Stimulated activated CD4-positive, alpha-beta T cell treated with anti-CD3 and anti-CD28 coated beads, Interleukin-2, amount 100 ng/mL, for 4 hours (primary cell): ENCODE measurements around the gene MAN1A1.
A peak's percentile ranks its signal among the peaks of the same experiment; 100 is the strongest.
"Not testable (repeated sequence)": the region's sequence is repeated elsewhere in the genome, so short reads cannot be mapped to it uniquely, and the experiment has no call there.

Experiments
- DNase-seq: peaks from one replicate; pipeline ENCODE4 v3.0.0-alpha.2; 2020; ENCODE audit warnings: low read depth

Gene MAN1A1

GRCh38 chr6:119349361-119350201, at the start of gene MAN1A1:
MAN1A1 (minus strand) TSS chr6:119349761; CDS start chr6:119349065, 696 bp downstream.
- DNase-seq, result peak; percentile 84

- no peak for DNase-seq
Observed at GRCh38 chr6:119395192-119395591, 45.6 kb upstream of the MAN1A1 start.

- DNase-seq, result no peak
Observed at GRCh38 chr6:119390247-119390793, 40.8 kb upstream of the MAN1A1 start.

GRCh38 chr6:119385994-119386393, 36.4 kb upstream of the MAN1A1 start:
- DNase-seq, result no peak

GRCh38 chr6:119384444-119384843, 34.9 kb upstream of the MAN1A1 start:
- no peak for DNase-seq

- DNase-seq, result no peak
Observed at GRCh38 chr6:119379809-119380208, 30.2 kb upstream of the MAN1A1 start.

- DNase-seq, result not testable (repeated sequence)
Observed at GRCh38 chr6:119377043-119377442, 27.5 kb upstream of the MAN1A1 start.

- no peak for DNase-seq
Observed at GRCh38 chr6:119370080-119370479, 20.5 kb upstream of the MAN1A1 start.

- no peak for DNase-seq
Observed at GRCh38 chr6:119368921-119369320, 19.4 kb upstream of the MAN1A1 start.

- no peak for DNase-seq
Observed at GRCh38 chr6:119361209-119361608, 11.6 kb upstream of the MAN1A1 start.

GRCh38 chr6:119360262-119360915, 10.8 kb upstream of the MAN1A1 start:
- DNase-seq, result no peak

- DNase-seq, result no peak
Observed at GRCh38 chr6:119355890-119356289, 6.3 kb upstream of the MAN1A1 start.

GRCh38 chr6:119355157-119355556, 5.6 kb upstream of the MAN1A1 start:
- DNase-seq, result no peak

GRCh38 chr6:119353696-119354095, 4.1 kb upstream of the MAN1A1 start:
- no peak for DNase-seq

- DNase-seq, result no peak
Observed at GRCh38 chr6:119352001-119352400, 2.4 kb upstream of the MAN1A1 start.

GRCh38 chr6:119350952-119351372, 1.4 kb upstream of the MAN1A1 start:
- DNase-seq, result no peak

GRCh38 chr6:119350202-119350951, 816 bp upstream of the MAN1A1 start:
- peak; percentile 52 for DNase-seq

GRCh38 chr6:119348748-119349360, 707 bp downstream of the MAN1A1 start:
- no peak for DNase-seq

GRCh38 chr6:119348096-119348747, 1.3 kb downstream of the MAN1A1 start:
- no peak for DNase-seq

GRCh38 chr6:119347466-119348095, 2.0 kb downstream of the MAN1A1 start:
- no peak for DNase-seq

- DNase-seq, result no peak
Observed at GRCh38 chr6:119346936-119347335, 2.6 kb downstream of the MAN1A1 start.
